ENCODE measurements around the gene ATRNL1.

DNA sequence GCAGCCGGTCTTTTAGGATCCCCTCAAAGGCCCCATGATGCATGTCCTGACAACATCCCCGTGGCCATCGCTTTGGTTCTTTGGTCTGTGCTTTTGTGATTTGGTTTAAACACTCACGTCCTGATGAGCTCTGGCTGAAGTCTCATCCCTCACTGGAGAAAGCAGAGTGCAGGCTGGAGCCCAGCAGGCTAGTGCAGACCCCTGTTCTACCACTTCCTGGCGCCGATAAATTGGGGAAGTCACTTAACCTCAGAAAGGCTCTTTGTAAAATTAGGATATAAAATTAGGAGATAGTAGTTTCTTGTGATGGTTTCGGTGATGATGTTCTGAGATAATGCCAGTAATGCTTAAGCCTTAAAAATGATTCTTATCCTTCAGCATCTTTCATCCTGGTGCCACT is 872.2 kb downstream of the ATRNL1 start:
- TF ChIP-seq, protein P1, sequence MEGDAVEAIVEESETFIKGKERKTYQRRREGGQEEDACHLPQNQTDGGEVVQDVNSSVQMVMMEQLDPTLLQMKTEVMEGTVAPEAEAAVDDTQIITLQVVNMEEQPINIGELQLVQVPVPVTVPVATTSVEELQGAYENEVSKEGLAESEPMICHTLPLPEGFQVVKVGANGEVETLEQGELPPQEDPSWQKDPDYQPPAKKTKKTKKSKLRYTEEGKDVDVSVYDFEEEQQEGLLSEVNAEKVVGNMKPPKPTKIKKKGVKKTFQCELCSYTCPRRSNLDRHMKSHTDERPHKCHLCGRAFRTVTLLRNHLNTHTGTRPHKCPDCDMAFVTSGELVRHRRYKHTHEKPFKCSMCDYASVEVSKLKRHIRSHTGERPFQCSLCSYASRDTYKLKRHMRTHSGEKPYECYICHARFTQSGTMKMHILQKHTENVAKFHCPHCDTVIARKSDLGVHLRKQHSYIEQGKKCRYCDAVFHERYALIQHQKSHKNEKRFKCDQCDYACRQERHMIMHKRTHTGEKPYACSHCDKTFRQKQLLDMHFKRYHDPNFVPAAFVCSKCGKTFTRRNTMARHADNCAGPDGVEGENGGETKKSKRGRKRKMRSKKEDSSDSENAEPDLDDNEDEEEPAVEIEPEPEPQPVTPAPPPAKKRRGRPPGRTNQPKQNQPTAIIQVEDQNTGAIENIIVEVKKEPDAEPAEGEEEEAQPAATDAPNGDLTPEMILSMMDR (IDR thresholded peaks at IDR 0.05; ENCODE audit: low read depth, low read length, missing input control): no peak
- no peak for TF ChIP-seq RAD21 (IDR thresholded peaks at IDR 0.05)
- no peak for TF ChIP-seq TAF1 (conservative IDR thresholded peaks at IDR 0.05)
- TF ChIP-seq, protein P2, sequence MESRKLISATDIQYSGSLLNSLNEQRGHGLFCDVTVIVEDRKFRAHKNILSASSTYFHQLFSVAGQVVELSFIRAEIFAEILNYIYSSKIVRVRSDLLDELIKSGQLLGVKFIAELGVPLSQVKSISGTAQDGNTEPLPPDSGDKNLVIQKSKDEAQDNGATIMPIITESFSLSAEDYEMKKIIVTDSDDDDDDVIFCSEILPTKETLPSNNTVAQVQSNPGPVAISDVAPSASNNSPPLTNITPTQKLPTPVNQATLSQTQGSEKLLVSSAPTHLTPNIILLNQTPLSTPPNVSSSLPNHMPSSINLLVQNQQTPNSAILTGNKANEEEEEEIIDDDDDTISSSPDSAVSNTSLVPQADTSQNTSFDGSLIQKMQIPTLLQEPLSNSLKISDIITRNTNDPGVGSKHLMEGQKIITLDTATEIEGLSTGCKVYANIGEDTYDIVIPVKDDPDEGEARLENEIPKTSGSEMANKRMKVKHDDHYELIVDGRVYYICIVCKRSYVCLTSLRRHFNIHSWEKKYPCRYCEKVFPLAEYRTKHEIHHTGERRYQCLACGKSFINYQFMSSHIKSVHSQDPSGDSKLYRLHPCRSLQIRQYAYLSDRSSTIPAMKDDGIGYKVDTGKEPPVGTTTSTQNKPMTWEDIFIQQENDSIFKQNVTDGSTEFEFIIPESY (IDR thresholded peaks at IDR 0.05): no peak
- TF ChIP-seq, protein P3, sequence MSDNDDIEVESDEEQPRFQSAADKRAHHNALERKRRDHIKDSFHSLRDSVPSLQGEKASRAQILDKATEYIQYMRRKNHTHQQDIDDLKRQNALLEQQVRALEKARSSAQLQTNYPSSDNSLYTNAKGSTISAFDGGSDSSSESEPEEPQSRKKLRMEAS (IDR thresholded peaks at IDR 0.05): no peak
- no peak for TF ChIP-seq RXRA (IDR thresholded peaks at IDR 0.05)
- TF ChIP-seq SP1 (IDR thresholded peaks at IDR 0.05): no peak
- no peak for TF ChIP-seq YY1 (IDR thresholded peaks at IDR 0.05)
- TF ChIP-seq, protein P4, sequence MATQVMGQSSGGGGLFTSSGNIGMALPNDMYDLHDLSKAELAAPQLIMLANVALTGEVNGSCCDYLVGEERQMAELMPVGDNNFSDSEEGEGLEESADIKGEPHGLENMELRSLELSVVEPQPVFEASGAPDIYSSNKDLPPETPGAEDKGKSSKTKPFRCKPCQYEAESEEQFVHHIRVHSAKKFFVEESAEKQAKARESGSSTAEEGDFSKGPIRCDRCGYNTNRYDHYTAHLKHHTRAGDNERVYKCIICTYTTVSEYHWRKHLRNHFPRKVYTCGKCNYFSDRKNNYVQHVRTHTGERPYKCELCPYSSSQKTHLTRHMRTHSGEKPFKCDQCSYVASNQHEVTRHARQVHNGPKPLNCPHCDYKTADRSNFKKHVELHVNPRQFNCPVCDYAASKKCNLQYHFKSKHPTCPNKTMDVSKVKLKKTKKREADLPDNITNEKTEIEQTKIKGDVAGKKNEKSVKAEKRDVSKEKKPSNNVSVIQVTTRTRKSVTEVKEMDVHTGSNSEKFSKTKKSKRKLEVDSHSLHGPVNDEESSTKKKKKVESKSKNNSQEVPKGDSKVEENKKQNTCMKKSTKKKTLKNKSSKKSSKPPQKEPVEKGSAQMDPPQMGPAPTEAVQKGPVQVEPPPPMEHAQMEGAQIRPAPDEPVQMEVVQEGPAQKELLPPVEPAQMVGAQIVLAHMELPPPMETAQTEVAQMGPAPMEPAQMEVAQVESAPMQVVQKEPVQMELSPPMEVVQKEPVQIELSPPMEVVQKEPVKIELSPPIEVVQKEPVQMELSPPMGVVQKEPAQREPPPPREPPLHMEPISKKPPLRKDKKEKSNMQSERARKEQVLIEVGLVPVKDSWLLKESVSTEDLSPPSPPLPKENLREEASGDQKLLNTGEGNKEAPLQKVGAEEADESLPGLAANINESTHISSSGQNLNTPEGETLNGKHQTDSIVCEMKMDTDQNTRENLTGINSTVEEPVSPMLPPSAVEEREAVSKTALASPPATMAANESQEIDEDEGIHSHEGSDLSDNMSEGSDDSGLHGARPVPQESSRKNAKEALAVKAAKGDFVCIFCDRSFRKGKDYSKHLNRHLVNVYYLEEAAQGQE (IDR thresholded peaks at IDR 0.05): no peak

Measured in liver (tissue), 3 donors.